Transverse colon (tissue), 4 donors: ENCODE measurements around the gene S100A10.
A peak's percentile ranks its signal among the peaks of the same experiment; 100 is the strongest.

Source experiments
- CTCF ChIP-seq, 5 experiments: fragments of 200-600 bp in 3 of 5; fragments of 450-650 bp in 2 of 5; sonication (generic) in 3 of 5; IDR thresholded peaks; 1 replicate in 2 of 5; 2 replicates in 3 of 5; pipeline ENCODE4 v1.5.1; 2016 to 2017; ENCODE audit warnings: antibody characterized with exemption in 5 of 5, inconsistent platforms in 3 of 5, mild to moderate bottlenecking in 2 of 5, moderate library complexity in 1 of 5
- POLR2AphosphoS5 ChIP-seq, 3 donors: sonication (generic); formaldehyde crosslinking; IDR thresholded peaks; one replicate each; pipeline ENCODE4 v1.6.1; 2016; ENCODE audit warnings: antibody characterized with exemption in 3 of 3

- TF ChIP-seq CTCF (IDR thresholded peaks at IDR 0.05), result no peak
- peak in 1 of 3 donors; percentile 36 for TF ChIP-seq POLR2AphosphoS5 (IDR thresholded peaks at IDR 0.05)
Observed at GRCh38 chr1:151984313-151984956, 9.2 kb downstream of the S100A10 start.
